ENCODE measurements around the gene NUDT14.

The NUDT14 gene

GRCh38 chr14:105155681-105156413 is 25.3 kb downstream of the NUDT14 start:
- DNase-seq = no peak

- no peak for DNase-seq
Measured at GRCh38 chr14:105155071-105155651, 26.0 kb downstream of the NUDT14 start.

GRCh38 chr14:105154476-105154871 is 26.6 kb downstream of the NUDT14 start:
- no peak for DNase-seq

GRCh38 chr14:105153739-105154475 is 27.2 kb downstream of the NUDT14 start:
- no peak for DNase-seq

- DNase-seq = no peak
Measured at GRCh38 chr14:105153331-105153731, 27.8 kb downstream of the NUDT14 start.

- DNase-seq = no peak
Measured at GRCh38 chr14:105152794-105153241, 28.3 kb downstream of the NUDT14 start.

- no peak for DNase-seq
Measured at GRCh38 chr14:105151838-105152793, 29.0 kb downstream of the NUDT14 start.

GRCh38 chr14:105151084-105151837 is 29.9 kb downstream of the NUDT14 start:
- no peak for DNase-seq

- DNase-seq = no peak
Measured at GRCh38 chr14:105150368-105151083, 30.6 kb downstream of the NUDT14 start.

- no peak for DNase-seq
Measured at GRCh38 chr14:105150026-105150367, 31.1 kb downstream of the NUDT14 start.

- no peak for DNase-seq
Measured at GRCh38 chr14:105149146-105149781, 31.8 kb downstream of the NUDT14 start.

- no peak for DNase-seq
Measured at GRCh38 chr14:105148604-105149145, 32.4 kb downstream of the NUDT14 start.

GRCh38 chr14:105147671-105148603 is 33.2 kb downstream of the NUDT14 start:
- DNase-seq = no peak

GRCh38 chr14:105146976-105147635 is 34.0 kb downstream of the NUDT14 start:
- DNase-seq = no peak

- DNase-seq = no peak
Measured at GRCh38 chr14:105146181-105146975, 34.7 kb downstream of the NUDT14 start.

GRCh38 chr14:105145381-105146180 is 35.5 kb downstream of the NUDT14 start:
- no peak for DNase-seq
